Chondrocyte (in vitro differentiated cells): Measurements from ENCODE around the gene CEBPB. TPM values are rescaled to one million over a fixed set of nuclear protein-coding genes. Genes with fewer than 3 reads are reported as not detected.

ENCODE experiments used
- DNase-seq: peaks from one replicate; pipeline ENCODE4 v3.0.0; 2021; ENCODE audit warnings: mixed read lengths, low spot score
- H3K27ac Mint-ChIP-seq: one replicate; pipeline ENCODE4 v1.8.0; 2021; ENCODE audit warnings: mild to moderate bottlenecking, moderate library complexity, mixed read lengths; ENCODE audit not compliant: unreplicated experiment
- H3K27me3 Mint-ChIP-seq: 2 replicates; pipeline ENCODE4 v1.8.0; 2021; ENCODE audit warnings: low read depth, mixed read lengths
- H3K36me3 Mint-ChIP-seq: 2 replicates; pipeline ENCODE4 v1.8.0; 2021; ENCODE audit warnings: low read depth, mixed read lengths
- H3K4me1 Mint-ChIP-seq: 2 replicates; pipeline ENCODE4 v1.8.0; 2021; ENCODE audit warnings: low read depth, mild to moderate bottlenecking, mixed read lengths
- H3K4me3 Mint-ChIP-seq: one replicate; pipeline ENCODE4 v1.8.0; 2021; ENCODE audit warnings: mild to moderate bottlenecking, moderate library complexity, mixed read lengths; ENCODE audit not compliant: unreplicated experiment
- H3K9me3 Mint-ChIP-seq: 2 replicates; pipeline ENCODE4 v1.8.0; 2021; ENCODE audit warnings: low read depth, mixed read lengths
- total RNA-seq: library from RNA; stranded (reverse); gene quantifications from 3 replicates; pipeline ENCODE4 v1.2.1, GENCODE V29; 2021
- TF ChIP-seq, protein P1 (sequence below): fragments of 200-600 bp; sonication (generic); IDR thresholded peaks from 2 replicates; pipeline ENCODE4 v1.5.0; 2021; ENCODE audit warnings: antibody characterized with exemption, mild to moderate bottlenecking, moderate library complexity

Gene CEBPB
- total RNA-seq, 1 donor from 2014 or later = 81.4 TPM

DNA sequence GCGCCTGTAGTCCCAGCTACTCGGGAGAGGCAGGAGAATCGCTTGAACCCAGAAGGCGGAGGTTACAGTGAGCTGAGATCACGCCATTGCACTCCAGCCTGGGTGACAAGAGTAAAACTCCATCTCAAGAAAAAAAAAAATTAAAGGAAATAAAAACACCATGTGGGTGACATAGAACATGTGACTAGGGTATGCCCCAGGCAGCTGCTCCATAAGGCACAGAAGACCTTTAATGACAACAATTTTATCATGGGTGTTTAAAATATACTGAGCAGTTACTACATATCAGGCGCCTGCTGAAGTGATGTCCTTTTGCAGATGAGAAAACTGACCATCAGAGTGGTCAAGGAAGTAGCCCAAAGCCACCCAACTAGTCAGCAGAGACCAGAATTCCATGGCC is 45.1 kb upstream of the CEBPB start:
- TF ChIP-seq, protein P1, sequence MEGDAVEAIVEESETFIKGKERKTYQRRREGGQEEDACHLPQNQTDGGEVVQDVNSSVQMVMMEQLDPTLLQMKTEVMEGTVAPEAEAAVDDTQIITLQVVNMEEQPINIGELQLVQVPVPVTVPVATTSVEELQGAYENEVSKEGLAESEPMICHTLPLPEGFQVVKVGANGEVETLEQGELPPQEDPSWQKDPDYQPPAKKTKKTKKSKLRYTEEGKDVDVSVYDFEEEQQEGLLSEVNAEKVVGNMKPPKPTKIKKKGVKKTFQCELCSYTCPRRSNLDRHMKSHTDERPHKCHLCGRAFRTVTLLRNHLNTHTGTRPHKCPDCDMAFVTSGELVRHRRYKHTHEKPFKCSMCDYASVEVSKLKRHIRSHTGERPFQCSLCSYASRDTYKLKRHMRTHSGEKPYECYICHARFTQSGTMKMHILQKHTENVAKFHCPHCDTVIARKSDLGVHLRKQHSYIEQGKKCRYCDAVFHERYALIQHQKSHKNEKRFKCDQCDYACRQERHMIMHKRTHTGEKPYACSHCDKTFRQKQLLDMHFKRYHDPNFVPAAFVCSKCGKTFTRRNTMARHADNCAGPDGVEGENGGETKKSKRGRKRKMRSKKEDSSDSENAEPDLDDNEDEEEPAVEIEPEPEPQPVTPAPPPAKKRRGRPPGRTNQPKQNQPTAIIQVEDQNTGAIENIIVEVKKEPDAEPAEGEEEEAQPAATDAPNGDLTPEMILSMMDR = no peak
- H3K27ac Mint-ChIP-seq = peak overlapping the region; percentile 92
- H3K9me3 Mint-ChIP-seq = no peaks in the 10 kb centered on the region

DNA sequence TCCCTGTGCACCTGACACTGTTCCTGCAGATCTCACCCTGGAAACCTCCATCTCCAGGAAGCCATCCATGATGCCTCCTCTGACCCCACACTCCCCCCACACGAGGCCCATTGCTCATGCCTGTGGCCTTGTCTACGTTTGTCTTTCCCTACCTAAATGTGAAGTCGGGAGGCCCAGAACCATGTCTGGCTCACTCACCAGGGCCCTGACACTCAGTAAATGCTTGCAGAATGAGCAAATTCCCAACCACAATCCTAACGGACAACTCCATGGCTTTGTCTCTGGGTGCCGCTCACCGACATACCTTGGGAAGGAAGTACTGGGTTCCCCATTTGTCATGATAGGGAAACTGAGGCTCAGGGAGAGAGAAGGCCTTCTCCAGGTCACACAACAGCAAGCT is 44.4 kb upstream of the CEBPB start:
- TF ChIP-seq, protein P1 = no peak
- H3K27ac Mint-ChIP-seq = peak overlapping the region; percentile 92
- H3K4me1 Mint-ChIP-seq = peaks cover 76% of the 10 kb centered on the region
- H3K27me3 Mint-ChIP-seq = no peaks in the 10 kb centered on the region
- no peaks in the 10 kb centered on the region for H3K9me3 Mint-ChIP-seq
- H3K4me3 Mint-ChIP-seq = no peak overlapping the region
- peaks cover 13% of the 10 kb centered on the region for H3K36me3 Mint-ChIP-seq
- no peak for DNase-seq

More for the DNA sequence above, 45.1 kb upstream of the CEBPB start:
- DNase-seq = no peak
- no peaks in the 10 kb centered on the region for H3K27me3 Mint-ChIP-seq
- no peak overlapping the region for H3K4me3 Mint-ChIP-seq
- H3K4me1 Mint-ChIP-seq = peaks cover 72% of the 10 kb centered on the region
- peaks cover 14% of the 10 kb centered on the region for H3K36me3 Mint-ChIP-seq

DNA sequence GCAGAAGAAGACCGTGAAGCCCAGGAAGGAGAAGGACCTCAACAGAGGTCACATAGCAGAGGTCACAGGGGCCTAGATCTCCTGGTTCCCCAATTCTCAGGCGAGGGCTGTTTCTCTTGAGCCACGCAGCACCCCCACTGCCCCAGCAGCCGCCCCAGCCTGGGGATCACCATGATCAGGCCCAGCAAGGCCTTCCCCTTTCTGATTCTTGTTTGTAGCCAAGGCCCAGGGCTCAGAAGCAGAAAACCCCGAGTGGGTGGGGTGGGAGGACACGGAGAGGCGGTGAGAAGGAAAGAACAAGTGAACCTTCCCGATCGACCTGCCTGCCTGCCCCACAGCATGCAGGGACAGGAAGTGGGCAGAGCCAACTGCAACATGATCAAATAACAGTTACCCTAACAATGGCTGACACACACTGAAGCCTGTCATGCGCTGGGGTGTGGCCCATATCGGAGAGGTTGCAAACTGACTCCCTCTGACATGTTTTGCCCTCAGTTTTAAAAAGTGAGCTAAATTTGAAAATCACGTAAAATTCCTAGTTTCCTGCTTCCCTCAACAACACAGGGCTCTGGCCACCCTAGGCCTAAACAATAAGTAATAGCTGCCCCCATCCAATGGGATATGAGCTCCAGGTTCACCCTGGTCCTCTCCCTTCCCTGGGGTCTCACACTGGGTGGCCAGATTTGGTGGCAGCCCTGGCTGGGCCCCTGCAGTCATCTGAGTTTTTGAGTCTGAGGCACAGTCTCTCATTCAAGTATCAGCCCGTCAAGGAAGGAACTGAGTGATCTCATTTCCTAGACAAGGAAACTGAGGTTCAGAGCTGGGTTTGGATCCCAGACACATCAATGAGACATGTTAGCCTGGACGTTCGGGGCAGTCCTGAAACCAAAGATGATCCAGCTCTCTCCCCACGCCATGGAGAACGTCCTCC is 43.6 kb upstream of the CEBPB start:
- H3K4me3 Mint-ChIP-seq = peak overlapping the region; percentile 12
- TF ChIP-seq, protein P1 = no peak

DNA sequence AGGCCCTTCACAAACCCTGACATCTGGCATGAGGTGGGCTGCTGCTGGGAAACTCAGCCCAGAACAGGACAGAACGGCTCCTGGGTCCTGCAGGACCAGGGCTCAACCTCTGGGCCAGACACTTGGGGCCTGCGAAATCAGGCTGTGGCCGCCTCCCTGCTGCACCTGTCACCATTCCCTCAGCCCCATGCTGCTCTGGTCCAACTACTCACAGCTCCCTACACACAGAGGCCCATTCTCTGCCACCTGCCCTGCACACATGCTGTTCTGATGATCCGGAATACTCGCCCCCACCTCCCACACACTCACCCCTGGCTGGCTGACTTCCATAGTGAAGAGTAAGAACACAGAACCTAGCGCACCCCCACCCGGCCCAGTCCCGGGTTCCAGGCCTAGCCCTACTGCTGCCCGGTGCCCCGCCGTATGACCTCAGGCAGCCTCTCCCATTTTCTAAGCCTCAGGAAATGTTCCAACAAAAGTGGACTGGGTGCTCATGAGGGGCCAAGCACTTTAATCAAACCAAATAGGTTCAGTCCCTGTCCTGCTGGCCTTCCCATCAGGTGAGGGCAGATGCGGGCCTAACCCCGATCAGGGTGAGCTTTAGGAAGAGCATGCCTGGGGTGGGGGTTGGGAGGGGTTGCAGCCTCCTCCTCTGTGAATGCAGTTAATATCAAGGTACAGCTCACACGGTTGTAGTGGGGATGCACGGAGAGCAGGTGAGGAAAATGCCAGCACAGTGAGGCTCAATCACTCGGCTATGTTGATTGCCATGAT is 41.0 kb upstream of the CEBPB start:
- Mint-ChIP-seq H3K36me3 (no peaks in the 10 kb centered on the region), H3K4me3 (no peak overlapping the region), H3K27ac (peak overlapping the region; percentile 83), H3K9me3 (no peaks in the 10 kb centered on the region), H3K27me3 (no peaks in the 10 kb centered on the region), H3K4me1 (peaks cover 77% of the 10 kb centered on the region)
- no peak for DNase-seq
- TF ChIP-seq, protein P1 = no peak

More for the DNA sequence above, 43.6 kb upstream of the CEBPB start:
- H3K4me1 Mint-ChIP-seq = peaks cover 79% of the 10 kb centered on the region
- no peaks in the 10 kb centered on the region for H3K27me3 Mint-ChIP-seq
- H3K9me3 Mint-ChIP-seq = no peaks in the 10 kb centered on the region
- H3K27ac Mint-ChIP-seq = peak overlapping the region; percentile 92
- DNase-seq = no peak
- peaks cover 11% of the 10 kb centered on the region for H3K36me3 Mint-ChIP-seq
